ENCODE results near the gene PRR23E. TPM values are rescaled to one million over a fixed set of nuclear protein-coding genes. Genes with fewer than 3 reads are reported as not detected.

The PRR23E gene
- polyA plus RNA-seq, 1 donor = not detected

DNA sequence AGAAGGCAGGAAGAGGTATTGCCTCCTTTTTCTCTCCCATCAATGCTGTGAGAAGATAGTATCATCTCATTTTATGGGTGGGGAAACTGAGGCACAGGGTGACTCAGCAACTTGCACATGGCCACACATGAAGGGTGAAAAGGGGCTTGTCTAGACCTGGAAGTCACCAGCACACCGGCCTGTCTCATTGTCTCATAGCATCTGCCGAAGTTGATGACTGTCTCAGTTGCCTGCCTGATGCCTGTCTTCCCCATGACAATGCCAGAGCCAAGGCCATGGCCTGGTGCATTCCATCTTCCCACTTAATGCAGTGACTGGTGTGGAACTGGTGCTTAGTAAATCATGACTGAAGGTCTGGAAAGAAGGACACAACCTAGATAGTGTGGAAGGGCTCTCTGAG lies 27.9 kb upstream of the PRR23E start:
- no peak for DNase-seq

DNA sequence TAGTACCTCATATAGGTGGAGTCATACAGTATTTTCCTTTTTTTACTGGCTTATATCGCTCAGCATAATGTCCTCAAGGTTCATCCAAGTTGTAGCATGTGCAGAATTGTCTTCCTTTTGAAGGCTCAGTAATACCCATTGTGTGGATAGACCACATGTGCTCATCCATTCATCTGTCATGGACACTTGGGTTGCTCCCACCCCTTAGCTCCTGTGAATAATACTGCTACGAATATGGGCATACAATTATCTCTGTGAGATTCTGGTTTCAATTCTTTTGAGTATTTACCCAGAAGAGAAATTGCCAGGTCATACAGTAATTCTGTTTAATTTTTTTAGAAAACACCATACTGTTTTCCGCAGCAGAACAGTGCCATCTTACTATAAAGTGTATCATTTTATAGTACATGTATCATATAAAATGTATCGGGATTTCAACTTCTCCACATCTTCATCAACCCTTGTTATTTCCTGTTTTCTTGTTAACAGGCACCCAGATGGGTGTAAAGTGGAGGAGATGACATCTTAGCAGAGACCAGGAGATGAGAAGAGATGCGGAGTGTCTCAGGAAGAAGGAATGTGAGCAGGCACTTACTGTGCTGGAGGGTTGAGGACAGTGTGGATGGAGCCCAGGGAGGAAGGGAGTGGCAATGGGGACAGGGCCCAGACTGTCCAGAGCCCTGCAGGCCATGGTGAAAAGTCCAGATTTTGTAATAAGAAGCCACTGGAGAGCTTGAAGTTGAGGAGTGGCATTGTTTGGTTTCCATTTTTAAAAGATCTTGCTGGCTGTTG lies 27.0 kb upstream of the PRR23E start:
- DNase-seq = no peak

DNA sequence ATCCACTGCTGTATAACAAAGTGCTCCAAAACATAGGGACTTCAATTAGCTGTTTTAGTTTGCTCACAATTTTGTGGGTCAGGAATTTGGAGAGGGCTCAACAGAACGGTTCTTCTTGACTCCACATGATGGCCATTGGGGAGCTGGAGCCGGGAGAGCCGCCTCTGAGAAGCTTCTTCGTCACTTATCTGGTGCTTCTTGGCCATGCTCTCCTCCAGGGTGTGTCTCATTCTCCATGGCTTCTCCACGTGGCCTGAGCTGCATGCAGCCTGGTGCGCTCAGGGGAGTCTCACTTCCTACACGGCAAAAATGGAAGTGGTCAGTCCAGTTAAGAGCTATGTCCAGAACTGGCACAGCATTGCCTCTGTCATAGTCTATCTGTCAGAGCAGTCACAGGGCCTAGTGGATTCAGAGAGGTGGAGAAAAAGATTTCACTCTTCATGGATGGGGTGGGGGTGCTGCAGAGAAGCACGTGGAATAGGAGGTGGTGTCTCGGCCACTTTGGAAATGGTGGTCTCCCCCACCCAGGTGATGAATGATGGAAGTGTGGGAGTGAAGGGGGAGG lies 26.3 kb upstream of the PRR23E start:
- no peak for DNase-seq

DNA sequence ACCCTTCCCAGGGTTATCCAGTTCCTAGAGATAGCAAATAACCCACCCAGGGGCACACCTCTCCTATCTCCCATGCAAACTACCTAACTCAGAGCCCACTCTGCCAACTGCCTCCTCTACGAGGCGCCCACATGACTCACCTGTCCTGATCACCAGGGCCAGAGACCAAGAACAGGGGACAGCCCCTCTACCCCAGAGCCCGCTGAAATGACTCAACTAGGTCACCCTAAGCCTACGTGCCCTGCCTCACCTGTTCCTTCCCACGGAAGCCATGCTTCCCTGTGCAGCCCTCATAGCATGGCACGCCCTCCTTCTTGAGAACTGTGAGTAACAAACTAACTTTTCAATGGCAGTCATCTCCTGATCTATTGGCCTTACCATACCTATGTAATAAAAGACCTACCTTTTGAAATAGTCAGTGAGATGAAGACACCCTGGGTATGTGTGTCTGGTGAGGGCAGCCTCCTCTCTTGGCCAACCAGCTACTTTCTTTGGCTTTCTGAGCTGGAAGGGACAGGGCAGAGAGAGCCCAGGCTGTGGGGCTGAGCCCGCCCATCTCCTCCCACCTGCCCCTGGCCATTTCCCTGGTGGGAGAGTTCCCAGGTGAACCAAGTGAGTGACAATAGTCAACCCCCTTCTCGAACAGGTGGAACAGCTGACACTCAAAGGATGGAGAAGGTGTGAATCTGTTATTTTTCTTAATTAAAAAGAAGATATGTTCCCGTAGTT lies 25.5 kb upstream of the PRR23E start:
- DNase-seq = no peak

DNA sequence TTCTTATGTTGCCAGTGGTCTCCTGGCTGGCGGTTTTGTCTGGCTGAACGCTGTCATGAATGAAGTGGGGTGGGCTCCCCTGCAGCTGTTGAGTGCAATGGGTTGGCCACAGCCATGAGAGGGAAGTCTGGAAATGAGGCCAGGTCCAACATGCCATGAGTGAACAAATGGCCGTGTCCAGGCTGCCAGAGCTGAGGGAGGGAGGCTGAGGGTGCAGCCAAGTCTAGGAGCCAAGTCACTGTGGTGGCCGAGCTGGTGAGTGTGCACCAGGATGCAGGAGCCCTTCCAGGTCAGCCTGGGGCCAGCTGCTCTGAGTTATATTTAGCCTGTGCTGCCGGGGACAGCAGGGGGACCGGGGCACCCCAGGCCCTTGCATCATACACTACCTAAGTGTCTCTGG lies 24.7 kb upstream of the PRR23E start:
- DNase-seq = no peak

DNA sequence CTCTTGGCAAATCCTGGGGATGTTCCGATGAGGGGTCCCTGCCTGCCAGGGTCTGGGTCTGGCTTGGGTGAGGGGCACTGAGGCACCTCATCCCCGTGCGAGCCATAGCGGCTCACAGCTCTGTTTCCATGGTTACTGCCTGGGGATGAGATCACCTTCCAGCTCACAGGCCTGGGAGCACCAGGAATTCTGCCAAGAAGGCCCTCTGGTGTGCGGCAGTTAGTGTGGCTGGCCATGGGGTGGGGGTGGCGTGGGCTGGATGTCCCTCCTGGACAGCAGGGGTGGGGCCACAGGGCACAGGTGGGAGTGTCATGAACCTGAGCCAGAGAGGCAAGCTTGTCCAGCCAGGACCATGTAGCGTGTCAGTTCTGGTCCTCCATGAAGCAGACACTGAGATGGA lies 22.1 kb upstream of the PRR23E start:
- peak; percentile 40 for DNase-seq

DNA sequence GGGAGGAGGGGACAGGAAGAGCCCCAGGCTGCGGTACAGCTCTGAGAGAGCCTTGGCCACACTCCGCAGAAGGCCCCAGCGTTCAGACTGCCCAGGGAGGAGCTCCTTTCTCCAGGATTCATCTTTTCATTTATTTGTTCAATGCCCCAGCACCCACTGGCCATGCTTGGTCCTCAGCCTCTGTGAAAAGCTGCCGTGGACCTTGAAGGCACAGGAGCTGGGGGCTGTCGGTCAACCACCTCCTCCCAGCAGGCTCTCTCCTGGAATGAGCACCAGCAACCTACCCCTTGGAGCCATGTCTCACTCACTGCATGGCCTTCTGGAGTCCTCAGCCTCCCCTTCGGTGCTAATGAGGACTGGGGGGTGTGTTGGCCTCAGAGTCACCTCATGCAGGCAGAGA lies 21.6 kb upstream of the PRR23E start:
- DNase-seq = no peak

DNA sequence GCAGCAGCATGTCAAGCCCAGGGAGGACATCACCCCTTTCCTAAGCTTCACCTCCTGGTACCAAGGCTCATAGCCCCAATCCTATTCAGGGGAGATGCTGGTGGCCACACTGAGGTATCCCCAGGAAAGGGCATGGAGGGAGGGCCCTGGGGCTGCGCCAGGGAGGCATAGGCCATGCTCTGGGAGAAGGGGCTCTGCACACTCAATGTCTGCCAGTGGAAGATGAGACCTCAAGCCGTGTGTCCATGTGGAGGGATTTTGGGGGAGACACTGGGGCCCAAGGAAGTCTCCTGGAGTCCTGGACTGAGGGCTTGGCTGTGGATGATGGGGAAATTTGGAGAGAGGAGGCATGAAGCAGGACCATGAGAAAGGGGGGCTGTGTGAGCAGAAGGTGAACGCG lies 21.2 kb upstream of the PRR23E start:
- DNase-seq = no peak

DNA sequence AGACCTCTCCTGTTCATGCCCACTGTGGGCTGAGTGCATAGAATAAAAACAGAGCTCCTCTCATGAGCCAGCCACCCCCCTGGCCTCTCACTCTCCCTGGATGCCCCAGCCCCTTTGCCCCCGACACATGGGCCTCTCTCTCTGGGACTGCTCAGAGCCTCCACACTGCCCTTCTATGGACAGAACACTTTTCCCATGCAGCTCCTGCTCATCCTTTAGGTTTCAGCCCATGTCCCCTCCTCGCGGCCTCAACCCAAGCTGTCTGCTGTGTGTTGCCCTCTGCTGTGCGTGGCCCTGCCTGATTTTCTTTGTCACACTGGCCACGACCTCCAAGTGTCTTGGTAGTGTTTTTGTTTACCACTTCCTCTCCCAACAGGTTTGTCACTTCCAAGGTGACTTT lies 20.7 kb upstream of the PRR23E start:
- no peak for DNase-seq

DNA sequence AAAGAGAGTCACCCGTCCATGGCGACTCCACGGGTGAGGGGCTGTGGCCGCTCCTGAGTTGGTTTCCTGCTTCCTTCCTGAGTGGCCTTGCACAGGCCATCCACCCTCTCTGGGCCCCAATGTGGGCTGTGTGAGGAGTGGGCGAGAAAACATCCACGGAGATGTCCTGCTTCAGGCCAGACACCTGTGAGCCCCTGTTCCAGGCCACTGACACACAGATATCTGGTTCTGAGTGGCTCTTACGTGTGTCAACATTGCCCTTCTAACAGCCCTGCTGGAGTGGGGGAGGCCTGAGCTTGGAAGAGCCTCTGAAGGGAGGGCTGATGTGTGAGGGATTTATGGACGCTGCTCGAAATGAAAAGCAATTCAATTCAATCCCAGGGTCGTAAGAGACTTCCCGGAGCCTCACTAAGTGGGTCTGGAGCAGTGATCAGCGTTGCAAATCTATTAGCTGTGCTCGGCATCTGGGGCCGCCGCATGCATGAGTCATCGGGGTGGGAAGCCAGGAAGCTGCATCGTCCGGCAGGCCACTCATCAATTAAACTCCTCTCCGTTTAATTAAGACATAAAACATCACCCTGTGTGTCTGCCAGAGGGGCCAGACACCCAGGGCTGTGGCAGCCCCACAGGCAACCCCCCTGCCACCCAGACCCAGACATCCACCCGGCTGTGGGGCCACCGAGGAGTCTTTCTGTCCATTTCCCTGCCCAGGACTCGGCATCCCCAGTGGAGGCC lies 20.0 kb upstream of the PRR23E start:
- peak; percentile 51 for DNase-seq

DNA sequence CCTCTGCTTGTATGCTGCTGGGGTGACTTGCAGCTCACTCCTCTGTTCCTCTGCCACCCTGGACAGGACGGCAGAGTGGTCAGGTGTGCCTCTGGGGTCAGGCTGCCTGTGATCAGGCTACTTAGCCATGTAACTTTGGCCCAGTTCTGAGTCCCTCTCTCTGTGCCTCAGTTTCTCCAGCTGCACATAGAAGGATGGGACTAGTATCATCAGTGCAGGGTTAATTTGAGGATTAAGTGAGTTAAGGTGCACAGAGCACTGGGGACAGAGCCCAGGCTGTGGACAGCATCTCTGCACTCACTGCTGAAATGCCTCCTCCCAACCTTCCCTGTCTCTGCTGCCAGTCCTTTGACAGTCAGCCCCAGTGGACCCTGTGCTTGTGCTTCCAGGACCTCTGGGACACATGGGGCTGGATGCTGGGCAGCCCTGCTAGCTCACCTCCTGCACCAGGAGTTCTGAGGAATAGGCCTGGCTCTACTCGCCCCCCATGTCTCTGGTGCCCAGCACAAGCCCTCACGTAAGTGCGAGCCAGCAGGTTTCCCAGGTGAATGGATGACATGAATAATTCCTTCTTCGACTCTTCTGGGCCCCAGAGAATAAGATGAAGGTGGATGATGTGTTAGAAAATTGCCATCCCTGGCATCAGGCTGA lies 19.3 kb upstream of the PRR23E start:
- no peak for DNase-seq

DNA sequence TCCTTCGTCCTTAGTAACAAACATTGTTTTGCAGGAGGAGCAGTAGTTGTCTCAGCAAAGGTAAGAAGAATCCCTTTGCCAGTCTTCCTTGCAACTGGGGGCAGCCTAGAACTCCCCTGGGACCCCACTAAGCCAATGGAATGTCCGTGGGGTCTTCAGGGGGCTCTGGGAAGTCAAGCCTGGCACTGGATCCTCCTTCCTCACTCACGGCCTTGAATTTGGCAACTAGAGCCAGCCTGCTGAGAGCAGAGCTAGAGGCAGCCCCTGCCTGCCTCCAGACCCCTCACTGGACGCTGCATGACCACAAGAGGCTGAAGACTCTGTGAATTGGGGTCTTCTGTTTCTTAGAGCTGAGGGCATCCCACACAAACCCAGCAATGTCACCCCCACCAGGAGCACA lies 18.6 kb upstream of the PRR23E start:
- no peak for DNase-seq

DNA sequence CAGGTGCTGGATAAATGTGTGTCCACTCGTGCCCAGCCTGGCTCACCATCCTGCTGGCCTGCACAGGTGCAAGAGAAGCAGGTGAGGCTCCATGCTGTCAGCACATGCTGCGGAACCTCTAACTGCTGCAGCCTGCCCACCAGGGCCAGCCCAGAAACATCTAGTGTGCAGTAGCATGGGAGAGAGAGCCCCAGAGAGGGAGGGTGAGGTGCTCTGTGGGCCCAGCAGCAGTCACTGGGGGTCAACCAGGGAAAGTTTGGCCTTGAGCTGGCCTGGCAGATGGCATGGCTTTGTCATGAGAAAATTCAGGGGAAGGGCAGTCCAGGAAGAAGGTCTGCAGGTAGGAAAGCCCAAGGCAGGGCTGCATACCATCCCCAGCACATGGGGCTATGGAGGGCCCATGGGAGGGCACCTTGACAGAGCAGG lies 18.2 kb upstream of the PRR23E start:
- DNase-seq = no peak

DNA sequence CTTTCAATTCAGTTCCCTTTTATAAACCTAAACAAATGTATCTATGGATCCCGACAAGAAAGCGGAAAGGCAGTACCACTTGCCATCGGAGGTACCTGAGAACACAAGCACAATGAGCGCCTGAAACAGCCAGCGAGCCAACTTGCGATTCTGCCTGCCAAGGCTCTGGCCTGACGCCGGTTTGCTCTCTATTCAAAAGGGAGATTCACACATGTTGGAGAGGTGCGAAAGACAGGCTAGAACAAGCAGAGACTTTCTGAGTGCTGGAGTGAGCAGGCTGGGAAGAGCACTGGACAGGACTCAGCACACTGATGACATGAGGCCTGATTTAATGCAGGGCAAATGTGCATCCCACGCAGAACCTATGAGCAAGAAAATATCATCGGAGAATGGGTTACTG lies 17.7 kb upstream of the PRR23E start:
- DNase-seq = no peak

DNA sequence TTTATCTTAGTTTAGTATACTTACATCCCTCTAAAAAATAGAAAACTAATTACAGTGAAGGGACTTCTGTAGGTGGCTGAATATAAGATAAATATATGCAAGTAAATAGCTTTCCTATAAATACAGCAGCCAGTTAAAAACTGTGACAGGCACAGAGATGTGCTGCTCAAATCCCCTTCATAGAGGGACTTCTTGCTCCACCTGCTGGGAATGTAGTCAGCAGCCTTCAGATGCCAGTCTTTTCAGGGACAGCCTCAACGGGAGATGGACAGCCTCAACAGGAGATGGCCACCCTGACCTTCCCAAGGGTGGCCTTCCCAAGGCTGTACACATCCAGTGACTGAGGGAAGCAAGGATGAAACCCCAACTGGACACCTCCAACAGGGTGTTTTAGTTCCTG lies 15.7 kb upstream of the PRR23E start:
- no peak for DNase-seq

DNA sequence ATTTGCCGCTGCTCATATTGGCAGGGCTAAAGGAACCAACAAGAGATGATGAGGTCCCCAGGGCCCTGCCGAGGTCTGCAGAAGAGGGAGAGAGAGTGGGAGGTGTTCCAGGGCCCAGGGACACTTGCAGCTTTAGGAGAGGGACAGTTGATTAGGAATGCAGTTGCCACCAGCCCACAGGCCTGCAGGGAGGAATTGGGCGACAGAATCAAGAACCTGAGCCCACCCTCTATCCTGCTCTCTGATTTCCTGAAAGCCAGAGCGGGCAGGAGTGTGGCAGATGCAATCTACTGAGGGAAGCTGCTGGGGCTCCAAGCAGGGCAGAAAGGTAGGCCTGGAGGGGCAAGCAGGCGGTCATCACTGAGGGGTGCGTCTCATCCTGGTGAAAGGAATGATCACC lies 12.1 kb upstream of the PRR23E start:
- no peak for DNase-seq

DNA sequence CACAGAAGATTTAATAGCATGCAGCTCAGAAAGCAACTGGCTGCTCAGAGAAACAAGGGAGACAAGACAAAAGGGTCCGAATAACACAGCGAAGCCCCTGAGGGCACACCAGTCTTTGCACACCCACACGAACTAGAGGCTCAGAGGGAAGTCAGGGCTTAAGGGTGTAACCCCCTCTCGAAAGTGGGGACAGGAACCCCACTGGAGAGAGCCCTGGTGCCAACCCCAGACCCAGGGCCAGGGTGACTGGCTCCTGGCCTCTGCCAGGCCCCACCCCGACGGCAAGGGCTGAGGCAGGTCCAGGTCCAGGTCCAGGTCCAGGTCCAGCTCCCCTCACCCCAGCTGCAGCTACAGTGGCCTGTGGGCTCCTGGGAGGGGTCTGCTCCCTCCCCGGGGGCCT lies 10.5 kb upstream of the PRR23E start:
- DNase-seq = no peak

DNA sequence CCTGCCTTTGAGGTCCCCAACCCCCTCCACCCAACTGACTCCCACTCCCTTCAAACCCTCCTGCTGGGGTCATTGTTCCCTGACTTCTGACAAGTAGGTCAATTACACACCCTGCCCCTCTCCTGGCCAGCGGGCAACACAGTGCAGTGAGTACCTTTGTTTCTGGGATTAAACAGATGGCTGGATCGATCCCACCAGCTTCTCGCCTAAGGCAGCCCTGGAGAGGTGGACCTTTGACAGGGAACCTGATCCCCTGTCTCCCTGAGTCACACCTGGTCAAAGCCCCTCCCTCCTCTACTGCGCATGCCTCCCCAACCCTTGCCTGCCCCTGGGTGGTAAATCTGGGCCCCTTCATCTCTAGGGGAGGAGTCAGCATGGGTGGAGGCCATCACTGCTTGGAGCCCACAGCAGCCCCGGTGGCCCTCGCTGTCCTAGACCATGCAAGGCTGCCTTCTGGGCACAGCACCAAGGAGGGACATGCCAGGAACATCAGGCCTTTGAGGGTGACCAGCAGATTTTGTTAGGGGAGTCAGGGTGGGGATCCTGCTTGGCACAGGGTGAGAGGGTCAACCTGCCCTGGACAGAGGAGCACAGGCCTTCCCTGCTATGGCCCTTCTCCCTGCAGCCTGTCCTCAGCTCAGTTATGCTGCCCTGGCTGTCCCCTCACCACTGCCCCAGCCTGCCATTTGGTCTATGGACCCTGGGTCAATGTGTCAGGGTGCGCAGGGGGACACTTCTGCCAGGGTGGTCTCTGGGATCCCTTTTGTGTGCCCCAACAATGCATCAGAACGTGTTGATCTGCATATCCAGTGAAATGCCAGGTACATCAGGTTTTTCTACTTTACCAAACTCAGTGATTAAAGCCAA lies 9.8 kb upstream of the PRR23E start:
- no peak for DNase-seq

DNA sequence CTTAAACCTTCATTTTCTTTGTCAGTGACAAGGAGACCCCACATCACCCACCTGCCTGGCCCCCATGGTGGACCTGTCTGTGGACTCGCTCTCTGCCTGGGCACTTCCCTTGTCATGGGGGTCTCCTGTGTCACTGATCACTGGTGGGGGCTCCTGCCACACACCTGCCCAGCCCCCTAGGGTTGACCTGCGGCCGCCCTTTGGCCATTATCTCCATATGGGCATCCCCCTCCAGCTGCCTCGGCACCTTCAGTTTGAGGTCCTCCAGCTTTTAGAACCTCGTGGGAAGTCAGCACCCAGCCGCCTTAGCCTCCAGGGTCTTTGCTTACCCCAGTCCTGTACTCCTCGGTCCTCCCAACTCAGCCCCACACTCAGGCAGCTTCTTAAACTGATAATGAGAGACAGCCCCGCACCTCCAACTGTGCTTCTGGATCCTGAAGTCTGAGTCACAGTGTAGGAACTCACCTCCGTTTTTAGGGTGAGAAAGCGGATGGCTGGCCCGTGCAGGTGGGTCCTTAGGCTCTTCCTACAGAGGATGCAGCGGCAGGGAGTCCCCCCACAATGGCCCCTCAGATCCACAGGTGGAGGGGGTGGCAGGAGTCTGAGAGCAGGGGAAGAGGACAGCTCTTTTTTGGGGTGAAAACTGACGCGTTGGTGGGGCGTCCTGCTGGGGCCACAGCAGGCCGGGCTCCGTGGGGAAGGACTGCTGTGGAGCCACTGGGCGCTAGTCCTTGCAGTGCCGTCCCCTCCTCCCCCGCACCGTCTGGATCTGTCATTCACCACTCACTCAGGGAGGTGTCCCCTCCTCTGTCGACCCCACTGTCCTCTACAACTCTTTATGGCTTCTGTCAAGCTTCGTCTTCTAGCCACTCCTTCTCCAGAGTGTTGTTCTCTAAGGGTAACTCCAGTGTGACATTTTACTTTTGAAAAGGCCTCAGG lies 8.7 kb upstream of the PRR23E start:
- no peak for DNase-seq

DNA sequence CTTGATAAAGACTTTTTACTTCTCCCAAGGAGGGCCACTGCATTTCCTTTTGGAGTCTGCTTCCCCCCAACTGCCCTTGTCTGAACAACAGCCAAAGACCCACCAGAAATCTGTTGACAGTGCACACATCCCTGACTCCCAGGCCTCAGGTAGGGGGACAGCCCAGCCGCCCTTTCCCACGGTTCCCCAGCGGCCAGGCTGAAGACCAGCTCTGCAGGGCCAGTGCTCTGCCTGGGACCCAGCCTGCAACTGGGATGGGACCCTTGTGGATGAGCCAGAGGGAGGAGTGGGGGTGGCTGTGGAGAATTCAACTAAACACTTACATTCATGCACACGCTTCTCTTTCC lies 8.1 kb upstream of the PRR23E start:
- DNase-seq = no peak

DNA sequence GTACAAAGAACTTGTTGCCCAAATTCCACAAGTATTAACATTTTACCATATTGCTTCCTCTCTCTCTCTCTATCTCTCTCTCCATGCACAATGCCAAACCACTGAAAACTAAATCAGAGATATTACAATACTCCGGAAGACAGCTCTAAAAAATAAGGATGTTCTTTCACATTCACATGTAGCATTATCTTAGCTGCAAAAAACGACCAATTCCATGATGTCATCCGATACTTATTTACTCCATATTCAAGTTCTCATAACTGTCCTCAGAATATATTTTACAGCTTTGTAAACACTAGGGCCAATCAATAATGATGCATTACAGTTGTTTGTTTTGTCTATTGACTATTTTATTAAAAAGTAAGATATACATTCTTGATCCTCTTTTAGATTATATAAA lies 7.7 kb upstream of the PRR23E start:
- DNase-seq = no peak
